NB4 (cell line): ENCODE results near the gene ATG9B.

ENCODE experiments used
- DNase-seq: peaks from one replicate; pipeline ENCODE4 v3.0.0; 2010; ENCODE audit warnings: low read depth
- H3K4me3 ChIP-seq: one replicate; pipeline ENCODE4 v1.5.1; 2011; ENCODE audit warnings: mild to moderate bottlenecking, low read depth, low read length, moderate library complexity
- CTCF ChIP-seq: IDR thresholded peaks from one replicate; pipeline ENCODE4 v1.5.1; 2012; ENCODE audit warnings: low read depth, low read length
- MAX ChIP-seq: IDR thresholded peaks from 2 replicates; pipeline ENCODE4 v1.6.1; 2011; ENCODE audit warnings: low read depth, low read length
- MYC ChIP-seq: IDR thresholded peaks from 2 replicates; pipeline ENCODE4 v1.6.1; 2011; ENCODE audit warnings: low read depth, low read length
- POLR2A ChIP-seq: IDR thresholded peaks from 2 replicates; pipeline ENCODE4 v1.6.1; 2011; ENCODE audit warnings: mild to moderate bottlenecking; ENCODE audit not compliant: insufficient read length; ENCODE audit errors: extremely low read depth

ATG9B gene

GRCh38 chr7:151068069-151068773 lies 43.9 kb upstream of the ATG9B start:
- DNase-seq = no peak
- TF ChIP-seq CTCF (no peak), MAX (no peak), MYC (no peak), POLR2A (no peak)
- H3K4me3 ChIP-seq = no peak overlapping the region

- no peak overlapping the region for H3K4me3 ChIP-seq
- no peak for DNase-seq
- TF ChIP-seq POLR2A = no peak
- no peak for TF ChIP-seq CTCF
- TF ChIP-seq MAX = no peak
- no peak for TF ChIP-seq MYC
Observed at GRCh38 chr7:151066273-151066974, 42.1 kb upstream of the ATG9B start.

- TF ChIP-seq POLR2A (no peak), CTCF (no peak), MAX (no peak), MYC (no peak)
- no peak for DNase-seq
- no peak overlapping the region for H3K4me3 ChIP-seq
Observed at GRCh38 chr7:151065516-151065915, 41.2 kb upstream of the ATG9B start.

- H3K4me3 ChIP-seq = no peak overlapping the region
- DNase-seq = no peak
- TF ChIP-seq MAX (no peak), CTCF (no peak), MYC (no peak), POLR2A (no peak)
Observed at GRCh38 chr7:151064993-151065392, 40.7 kb upstream of the ATG9B start.

GRCh38 chr7:151064454-151064853 lies 40.2 kb upstream of the ATG9B start:
- DNase-seq = no peak
- TF ChIP-seq POLR2A (no peak), CTCF (no peak), MAX (no peak), MYC (no peak)
- no peak overlapping the region for H3K4me3 ChIP-seq
